GM12873 (cell line): ENCODE measurements around the gene LSMEM2.
A peak's percentile ranks its signal among the peaks of the same experiment; 100 is the strongest.

Experiments used
- TF ChIP-seq, protein P1 (sequence below): IDR thresholded peaks from 2 replicates; pipeline ENCODE4 v1.5.1; 2012; ENCODE audit warnings: low read depth, mild to moderate bottlenecking, moderate library complexity, low read length, control low read depth; ENCODE audit not compliant: insufficient read depth; ENCODE audit errors: missing control alignments

Gene LSMEM2

DNA sequence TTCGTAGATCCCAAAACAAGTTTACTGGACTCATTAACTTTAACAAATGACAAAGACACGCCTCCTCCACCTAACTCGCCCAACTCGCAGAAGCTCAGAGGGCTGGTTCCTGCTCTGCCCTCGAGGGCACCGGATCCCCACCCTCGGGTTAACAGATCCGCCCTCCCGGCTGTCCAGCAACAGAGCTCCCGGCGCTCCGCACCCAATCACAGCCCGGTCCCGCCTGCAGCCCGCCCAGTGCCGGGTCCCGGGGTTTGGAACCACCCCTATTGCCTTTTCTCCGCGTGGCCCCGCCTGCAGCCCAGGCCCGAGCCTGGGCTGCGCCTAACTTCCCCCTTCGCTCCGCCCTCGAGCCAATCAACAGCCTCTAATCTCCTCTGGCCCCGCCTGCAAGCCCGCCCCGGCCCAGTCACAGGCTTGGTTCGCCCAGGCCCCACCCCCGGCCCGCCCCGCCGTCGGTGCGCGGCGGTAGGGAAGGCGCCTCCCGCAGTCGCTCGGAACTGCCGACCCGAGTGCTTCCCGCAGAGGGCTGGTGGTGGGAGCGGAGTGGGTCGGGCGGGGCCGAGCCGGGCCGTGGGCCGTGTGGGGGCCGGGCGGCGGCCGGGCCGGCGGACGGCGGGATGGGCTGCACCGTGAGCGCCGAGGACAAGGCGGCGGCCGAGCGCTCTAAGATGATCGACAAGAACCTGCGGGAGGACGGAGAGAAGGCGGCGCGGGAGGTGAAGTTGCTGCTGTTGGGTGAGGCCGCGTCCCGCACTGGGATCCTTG lies 43.0 kb upstream of the LSMEM2 start, which contains the start of gene GNAI2:
Gene GNAI2 (plus strand): TSS at position 489 of the 768 bp plus-strand sequence. CDS start 132 bp downstream, at position 621.
- TF ChIP-seq, protein P1, sequence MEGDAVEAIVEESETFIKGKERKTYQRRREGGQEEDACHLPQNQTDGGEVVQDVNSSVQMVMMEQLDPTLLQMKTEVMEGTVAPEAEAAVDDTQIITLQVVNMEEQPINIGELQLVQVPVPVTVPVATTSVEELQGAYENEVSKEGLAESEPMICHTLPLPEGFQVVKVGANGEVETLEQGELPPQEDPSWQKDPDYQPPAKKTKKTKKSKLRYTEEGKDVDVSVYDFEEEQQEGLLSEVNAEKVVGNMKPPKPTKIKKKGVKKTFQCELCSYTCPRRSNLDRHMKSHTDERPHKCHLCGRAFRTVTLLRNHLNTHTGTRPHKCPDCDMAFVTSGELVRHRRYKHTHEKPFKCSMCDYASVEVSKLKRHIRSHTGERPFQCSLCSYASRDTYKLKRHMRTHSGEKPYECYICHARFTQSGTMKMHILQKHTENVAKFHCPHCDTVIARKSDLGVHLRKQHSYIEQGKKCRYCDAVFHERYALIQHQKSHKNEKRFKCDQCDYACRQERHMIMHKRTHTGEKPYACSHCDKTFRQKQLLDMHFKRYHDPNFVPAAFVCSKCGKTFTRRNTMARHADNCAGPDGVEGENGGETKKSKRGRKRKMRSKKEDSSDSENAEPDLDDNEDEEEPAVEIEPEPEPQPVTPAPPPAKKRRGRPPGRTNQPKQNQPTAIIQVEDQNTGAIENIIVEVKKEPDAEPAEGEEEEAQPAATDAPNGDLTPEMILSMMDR: no peak

DNA sequence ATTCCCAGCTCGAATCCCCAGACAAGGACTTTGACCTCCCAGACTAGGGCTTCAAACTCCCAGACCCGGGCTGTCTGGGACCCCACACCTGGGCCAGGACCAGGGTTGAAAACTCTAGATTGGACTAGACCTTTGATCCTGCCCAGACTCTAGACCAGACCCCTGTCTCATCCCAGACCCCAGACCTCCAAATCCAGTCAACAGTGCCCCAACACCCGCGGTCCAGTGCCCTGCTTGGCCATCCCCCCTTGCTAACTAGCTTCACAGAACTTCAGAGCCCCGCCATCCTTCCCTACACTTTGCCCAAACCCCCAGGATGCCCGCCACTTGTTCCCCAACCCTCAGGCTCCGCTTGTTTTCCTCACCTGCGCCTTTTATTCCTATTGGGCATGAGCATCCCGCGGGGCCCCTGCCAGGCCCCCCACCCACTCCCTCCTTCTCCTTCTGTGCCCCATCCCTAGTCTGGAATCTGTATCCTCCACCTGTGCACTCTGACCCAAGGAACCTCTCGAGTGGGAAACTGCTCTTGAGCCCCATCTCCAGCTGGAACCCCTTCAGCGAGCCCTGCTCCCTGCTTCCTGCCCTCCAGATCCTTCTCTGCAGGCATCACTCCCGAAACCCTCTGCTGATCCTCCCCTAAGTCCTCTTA lies 42.3 kb upstream of the LSMEM2 start:
- TF ChIP-seq, protein P1: no peak

DNA sequence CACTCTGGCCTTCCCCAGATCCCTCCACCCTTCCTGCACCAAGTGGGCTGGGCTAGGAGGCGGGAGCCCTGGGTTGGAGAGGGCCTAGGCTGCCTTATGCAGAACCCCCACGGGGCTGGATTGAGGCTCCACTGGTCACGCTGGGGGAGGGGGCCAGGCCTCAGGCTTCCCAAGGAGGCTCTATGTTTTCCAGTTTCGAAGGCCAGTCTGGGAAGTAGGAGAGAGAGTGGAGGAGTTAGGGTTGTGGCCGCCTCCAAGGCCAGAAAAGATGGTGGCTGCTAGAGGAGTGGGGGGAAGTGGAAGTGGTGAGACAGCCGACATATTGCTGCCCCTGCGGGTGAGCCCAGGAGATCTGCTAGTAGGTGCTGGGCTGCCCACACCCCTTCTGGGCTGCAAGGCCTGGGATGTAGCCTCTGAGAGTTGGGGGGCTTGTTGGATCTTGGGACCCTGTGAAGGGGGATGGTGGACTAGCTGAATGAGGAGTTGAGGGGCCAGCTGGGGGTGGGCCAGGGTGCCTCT lies 41.7 kb upstream of the LSMEM2 start:
- TF ChIP-seq, protein P1: no peak

- TF ChIP-seq, protein P1: peak; percentile 4
These were observed 40.9 kb upstream of the LSMEM2 start for GRCh38 chr3:50237754-50238548.

GRCh38 chr3:50238549-50239026 lies 40.3 kb upstream of the LSMEM2 start:
- TF ChIP-seq, protein P1: no peak

GRCh38 chr3:50239649-50240048 lies 39.2 kb upstream of the LSMEM2 start:
- TF ChIP-seq, protein P1: no peak
